ENCODE measurements around the gene LRP3. TPM values are rescaled to one million over a fixed set of nuclear protein-coding genes. Genes with fewer than 3 reads are reported as not detected.

LRP3 gene
- total RNA-seq, 1 experiment from 2014 or later: 29.0 TPM

DNA sequence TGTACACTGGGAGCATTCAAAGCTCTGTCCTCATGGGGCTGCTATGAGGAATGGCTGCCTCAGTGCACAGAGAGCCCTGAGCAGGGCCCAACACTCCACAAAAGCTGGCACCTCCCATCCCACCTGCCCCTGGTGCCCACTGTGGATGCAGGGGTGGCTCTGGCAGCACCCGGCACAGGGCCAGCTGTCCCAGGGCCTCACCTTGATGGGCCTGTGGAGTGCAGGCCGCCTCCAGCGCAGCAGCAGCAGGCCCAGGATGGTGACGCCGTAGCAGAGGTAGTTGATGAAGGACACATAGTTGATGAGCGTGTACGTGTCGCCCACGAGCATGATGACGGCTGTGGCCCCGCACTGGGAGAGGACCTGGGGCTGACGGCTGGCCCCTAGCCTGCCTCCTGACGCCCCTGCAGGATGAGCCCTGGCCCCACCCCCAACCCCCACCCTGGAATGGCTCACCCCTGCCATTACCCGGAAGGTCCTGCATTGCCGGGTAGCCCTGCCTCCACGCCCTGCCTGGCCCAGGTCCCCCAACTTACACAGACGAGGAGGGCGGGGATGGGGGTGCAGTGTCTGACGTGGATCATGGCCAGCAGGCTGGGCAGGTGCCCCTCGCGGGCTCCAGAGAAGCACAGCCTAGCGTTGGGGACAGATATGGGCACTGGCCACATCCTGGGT, 16.3 kb downstream of the LRP3 start:
- no peaks in the 10 kb centered on the region for H3K79me2 ChIP-seq (ENCODE audit: insufficient read depth, low read length)
- BruUV-seq (replicated peaks): no TSS peak
- no peak overlapping the region for H3K4me3 ChIP-seq (replicated peaks in 1 of 2; ENCODE audit: low read depth in 1 of 2, low read length in 2 of 2)
- H3K4me1 ChIP-seq (ENCODE audit: control insufficient read depth in 1 of 2, insufficient read depth in 2 of 2, low read length in 2 of 2): no peaks in the 10 kb centered on the region
- DNase-seq (ENCODE audit: low read depth, low spot score): no peak
- intact Hi-C loops (cut with micrococcal nuclease): no loop called here
- H3K27me3 ChIP-seq (ENCODE audit: insufficient read depth, low read length): no peaks in the 10 kb centered on the region
- no peak overlapping the region for H3K4me2 ChIP-seq (ENCODE audit: low read length)
- ATAC-seq: no peak
- H3K27ac ChIP-seq (ENCODE audit: low read depth, low read length): no peak overlapping the region
- POLR2A ChIA-PET: no interaction called here
- H3K9me2 ChIP-seq (ENCODE audit: insufficient read depth): no peaks in the 10 kb centered on the region
- H3K9me3 ChIP-seq (ENCODE audit: control insufficient read depth in 1 of 2, insufficient read depth in 1 of 2, low read depth in 1 of 2, low read length in 2 of 2): no peaks in the 10 kb centered on the region
- H3K36me3 ChIP-seq (ENCODE audit: control insufficient read depth in 1 of 2, insufficient read depth in 2 of 2, low read length in 2 of 2): no peaks in the 10 kb centered on the region; a peak in 1 of 4 replicates
- CTCF ChIA-PET: no interaction called here
- H2AFZ ChIP-seq (ENCODE audit: low read depth, low read length, poor library complexity, severe bottlenecking): no peak overlapping the region
- TF ChIP-seq ELF1 (IDR thresholded peaks at IDR 0.05; ENCODE audit: borderline replicate concordance, low read depth) (no peak), CBX3 (IDR thresholded peaks at IDR 0.05; ENCODE audit: low read depth) (no peak), EGR1 (IDR thresholded peaks at IDR 0.05; ENCODE audit: low read depth) (no peak), CEBPB (IDR thresholded peaks at IDR 0.05; ENCODE audit: low read depth) (no peak), CTCF (IDR thresholded peaks at IDR 0.05 in 2 of 3, conservative IDR thresholded peaks at IDR 0.05 in 1 of 3; ENCODE audit: borderline replicate concordance in 1 of 3, insufficient read depth in 1 of 3, low read depth in 2 of 3, low read length in 2 of 3) (no peak), SP1 (IDR thresholded peaks at IDR 0.05; ENCODE audit: low read depth) (no peak), EZH2 (IDR thresholded peaks at IDR 0.05) (no peak), SRF (IDR thresholded peaks at IDR 0.05; ENCODE audit: low read depth) (no peak), MAX (IDR thresholded peaks at IDR 0.05) (no peak), ZFX (IDR thresholded peaks at IDR 0.05) (no peak), RAD21 (IDR thresholded peaks at IDR 0.05; ENCODE audit: low read depth) (no peak), YY1 (IDR thresholded peaks at IDR 0.05; ENCODE audit: extremely low read depth, insufficient replicate concordance, low read depth, low read length) (no peak), POLR2A (IDR thresholded peaks at IDR 0.05; ENCODE audit: borderline replicate concordance, extremely low read depth, insufficient read depth, insufficient read length) (no peak), FOSL1 (IDR thresholded peaks at IDR 0.05; ENCODE audit: low read depth) (no peak), TCF7L2 (IDR thresholded peaks at IDR 0.05; ENCODE audit: borderline replicate concordance, extremely low read depth, insufficient read depth, insufficient read length) (no peak), POLR2AphosphoS5 (IDR thresholded peaks at IDR 0.05; ENCODE audit: low read depth, low read length) (no peak), JUND (IDR thresholded peaks at IDR 0.05) (no peak)
- TF ChIP-seq, protein P1, sequence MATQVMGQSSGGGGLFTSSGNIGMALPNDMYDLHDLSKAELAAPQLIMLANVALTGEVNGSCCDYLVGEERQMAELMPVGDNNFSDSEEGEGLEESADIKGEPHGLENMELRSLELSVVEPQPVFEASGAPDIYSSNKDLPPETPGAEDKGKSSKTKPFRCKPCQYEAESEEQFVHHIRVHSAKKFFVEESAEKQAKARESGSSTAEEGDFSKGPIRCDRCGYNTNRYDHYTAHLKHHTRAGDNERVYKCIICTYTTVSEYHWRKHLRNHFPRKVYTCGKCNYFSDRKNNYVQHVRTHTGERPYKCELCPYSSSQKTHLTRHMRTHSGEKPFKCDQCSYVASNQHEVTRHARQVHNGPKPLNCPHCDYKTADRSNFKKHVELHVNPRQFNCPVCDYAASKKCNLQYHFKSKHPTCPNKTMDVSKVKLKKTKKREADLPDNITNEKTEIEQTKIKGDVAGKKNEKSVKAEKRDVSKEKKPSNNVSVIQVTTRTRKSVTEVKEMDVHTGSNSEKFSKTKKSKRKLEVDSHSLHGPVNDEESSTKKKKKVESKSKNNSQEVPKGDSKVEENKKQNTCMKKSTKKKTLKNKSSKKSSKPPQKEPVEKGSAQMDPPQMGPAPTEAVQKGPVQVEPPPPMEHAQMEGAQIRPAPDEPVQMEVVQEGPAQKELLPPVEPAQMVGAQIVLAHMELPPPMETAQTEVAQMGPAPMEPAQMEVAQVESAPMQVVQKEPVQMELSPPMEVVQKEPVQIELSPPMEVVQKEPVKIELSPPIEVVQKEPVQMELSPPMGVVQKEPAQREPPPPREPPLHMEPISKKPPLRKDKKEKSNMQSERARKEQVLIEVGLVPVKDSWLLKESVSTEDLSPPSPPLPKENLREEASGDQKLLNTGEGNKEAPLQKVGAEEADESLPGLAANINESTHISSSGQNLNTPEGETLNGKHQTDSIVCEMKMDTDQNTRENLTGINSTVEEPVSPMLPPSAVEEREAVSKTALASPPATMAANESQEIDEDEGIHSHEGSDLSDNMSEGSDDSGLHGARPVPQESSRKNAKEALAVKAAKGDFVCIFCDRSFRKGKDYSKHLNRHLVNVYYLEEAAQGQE (IDR thresholded peaks at IDR 0.05; ENCODE audit: low read depth): no peak
- TF ChIP-seq, protein P2, sequence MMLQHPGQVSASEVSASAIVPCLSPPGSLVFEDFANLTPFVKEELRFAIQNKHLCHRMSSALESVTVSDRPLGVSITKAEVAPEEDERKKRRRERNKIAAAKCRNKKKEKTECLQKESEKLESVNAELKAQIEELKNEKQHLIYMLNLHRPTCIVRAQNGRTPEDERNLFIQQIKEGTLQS (IDR thresholded peaks at IDR 0.05): no peak
- TF ChIP-seq, protein P3, sequence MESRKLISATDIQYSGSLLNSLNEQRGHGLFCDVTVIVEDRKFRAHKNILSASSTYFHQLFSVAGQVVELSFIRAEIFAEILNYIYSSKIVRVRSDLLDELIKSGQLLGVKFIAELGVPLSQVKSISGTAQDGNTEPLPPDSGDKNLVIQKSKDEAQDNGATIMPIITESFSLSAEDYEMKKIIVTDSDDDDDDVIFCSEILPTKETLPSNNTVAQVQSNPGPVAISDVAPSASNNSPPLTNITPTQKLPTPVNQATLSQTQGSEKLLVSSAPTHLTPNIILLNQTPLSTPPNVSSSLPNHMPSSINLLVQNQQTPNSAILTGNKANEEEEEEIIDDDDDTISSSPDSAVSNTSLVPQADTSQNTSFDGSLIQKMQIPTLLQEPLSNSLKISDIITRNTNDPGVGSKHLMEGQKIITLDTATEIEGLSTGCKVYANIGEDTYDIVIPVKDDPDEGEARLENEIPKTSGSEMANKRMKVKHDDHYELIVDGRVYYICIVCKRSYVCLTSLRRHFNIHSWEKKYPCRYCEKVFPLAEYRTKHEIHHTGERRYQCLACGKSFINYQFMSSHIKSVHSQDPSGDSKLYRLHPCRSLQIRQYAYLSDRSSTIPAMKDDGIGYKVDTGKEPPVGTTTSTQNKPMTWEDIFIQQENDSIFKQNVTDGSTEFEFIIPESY (IDR thresholded peaks at IDR 0.05; ENCODE audit: extremely low read depth, insufficient replicate concordance, low read length): no peak
- RAD21 ChIA-PET (ENCODE audit: low non-redundant PET in 1 of 2, low total read pairs in 2 of 2, uncharacterized antibody in 2 of 2, unreplicated experiment in 2 of 2): no interaction called here
- no peak overlapping the region for H3K9ac ChIP-seq (ENCODE audit: low read length)
- no peaks in the 10 kb centered on the region for H4K20me1 ChIP-seq (ENCODE audit: insufficient read depth)

All from HCT116 (cell line).